Spleen (tissue), 11 donors: ENCODE results near the gene TMEM129. TPM values are rescaled to one million over a fixed set of nuclear protein-coding genes. Genes with fewer than 3 reads are reported as not detected.

ENCODE experiments used
- DNase-seq: peaks from one replicate; pipeline ENCODE4 v3.0.0-alpha.2; 2020
- H3K27ac ChIP-seq, 8 donors: fragments of 200-600 bp; sonication (generic) in 7 of 8; 1 replicate in 4 of 8; 2 replicates in 4 of 8; pipeline versions ENCODE4 v1.5.0 to v1.8.0; 2016 to 2021; ENCODE audit warnings: inconsistent platforms in 4 of 8, mild to moderate bottlenecking in 4 of 8, moderate library complexity in 1 of 8
- H3K27me3 ChIP-seq, 7 donors: fragments of 200-600 bp; sonication (generic) in 6 of 7; replicated peaks in 1 of 7; 1 replicate in 4 of 7; 2 replicates in 3 of 7; pipeline versions ENCODE4 v1.5.0 to v1.8.0; 2016 to 2021; ENCODE audit warnings: inconsistent platforms in 3 of 7, mild to moderate bottlenecking in 1 of 7
- H3K36me3 ChIP-seq, 6 donors: fragments of 200-600 bp; sonication (generic) in 5 of 6; 1 replicate in 4 of 6; 2 replicates in 2 of 6; pipeline versions ENCODE4 v1.5.0 to v1.8.0; 2016 to 2021; ENCODE audit warnings: inconsistent platforms in 2 of 6
- H3K4me1 ChIP-seq, 6 donors: fragments of 200-600 bp; sonication (generic) in 5 of 6; 1 replicate in 3 of 6; 2 replicates in 3 of 6; pipeline versions ENCODE4 v1.5.0 to v1.8.0; 2016 to 2021; ENCODE audit warnings: inconsistent platforms in 3 of 6
- H3K4me3 ChIP-seq, 8 donors: fragments of 200-600 bp; sonication (generic) in 7 of 8; 1 replicate in 4 of 8; 2 replicates in 4 of 8; pipeline versions ENCODE4 v1.5.0 to v1.8.0; 2016 to 2021; ENCODE audit warnings: inconsistent platforms in 4 of 8, mild to moderate bottlenecking in 4 of 8, moderate library complexity in 2 of 8
- H3K9me3 ChIP-seq, 8 donors: fragments of 200-600 bp; sonication (generic) in 7 of 8; 1 replicate in 4 of 8; 2 replicates in 4 of 8; pipeline versions ENCODE4 v1.5.0 to v1.8.0; 2016 to 2021; ENCODE audit warnings: inconsistent platforms in 4 of 8
- POLR2A ChIP-seq, 3 donors: fragments of 450-650 bp; IDR thresholded peaks; one replicate each; pipeline ENCODE4 v1.5.1; 2017; ENCODE audit warnings: antibody characterized with exemption in 3 of 3, mild to moderate bottlenecking in 1 of 3
- POLR2AphosphoS5 ChIP-seq, 3 donors: sonication (generic); formaldehyde crosslinking; IDR thresholded peaks; one replicate each; pipeline ENCODE4 v1.5.1; 2017; ENCODE audit warnings: antibody characterized with exemption in 3 of 3
- WGBS, 5 donors: extraction: QIAGEN DNeasy Blood & Tissue Kit in 3 of 5; methylation state at CpG; one replicate each; pipeline versions ENCODE4 v1.1.5 to v1.1.7; 2013 to 2018; 5-methylcytosine and 5-hydroxymethylcytosine counted together
- intact Hi-C: fragments of 100-400 bp; cut with DNase I; formaldehyde crosslinking; loops from one replicate; pipeline ENCODE4 v1.15.0; 2023; ENCODE audit warnings: low total_unique reads
- polyA plus RNA-seq, 3 donors: library from polyadenylated mRNA; stranded (reverse); fragments of 200-250 nt; gene quantifications; one replicate each; pipeline ENCODE4 v1.2.1, GENCODE V29; 2013
- total RNA-seq, 7 donors: library from RNA; depleted of rRNA in 3 of 7; stranded (reverse); fragments of >200 nt in 3 of 7; fragmentation: NEBNext Ultra II Directional in 4 of 7; extraction: Animal tissue kit (Norgen Biotek cat#: 25700) in 4 of 7; gene quantifications; one replicate each; pipeline versions ENCODE4 v1.1.0 to v1.2.1, GENCODE V29; 2016 to 2021
- TF ChIP-seq, protein P1 (sequence below), 11 experiments: fragments of 200-600 bp in 7 of 11; fragments of 450-650 bp in 4 of 11; sonication (generic) in 4 of 11; IDR thresholded peaks in 8 of 11; conservative IDR thresholded peaks in 3 of 11; 1 replicate in 7 of 11; 2 replicates in 4 of 11; pipeline versions ENCODE4 v1.4.0 to v1.8.0; 2016 to 2021; ENCODE audit warnings: antibody characterized with exemption in 11 of 11, inconsistent platforms in 4 of 11, mild to moderate bottlenecking in 1 of 11
- donor health status: healthy with polysubstance abuse.
- donor health status: DM: no; HTN: no; CAD: no; lungs with moderate emphysema.
- donor health status: DM: no; HTN: no; CAD: no.
- donor health status: Bipolar disorder and iron deficiency.
- donor health status: healthy.
- donor health status: DM: no; HTN: no; CAD: no.
- donor health status: DM: yes; HTN: yes; CAD: no.

TMEM129 gene
- total and polyA plus RNA-seq, 10 donors = 17.2 to 51.0 (median 32.5) TPM

- H3K36me3 ChIP-seq = no peaks in the 10 kb centered on the region
- TF ChIP-seq POLR2A (IDR thresholded peaks at IDR 0.05) (no peak), POLR2AphosphoS5 (IDR thresholded peaks at IDR 0.05) (no peak)
- TF ChIP-seq, protein P1, sequence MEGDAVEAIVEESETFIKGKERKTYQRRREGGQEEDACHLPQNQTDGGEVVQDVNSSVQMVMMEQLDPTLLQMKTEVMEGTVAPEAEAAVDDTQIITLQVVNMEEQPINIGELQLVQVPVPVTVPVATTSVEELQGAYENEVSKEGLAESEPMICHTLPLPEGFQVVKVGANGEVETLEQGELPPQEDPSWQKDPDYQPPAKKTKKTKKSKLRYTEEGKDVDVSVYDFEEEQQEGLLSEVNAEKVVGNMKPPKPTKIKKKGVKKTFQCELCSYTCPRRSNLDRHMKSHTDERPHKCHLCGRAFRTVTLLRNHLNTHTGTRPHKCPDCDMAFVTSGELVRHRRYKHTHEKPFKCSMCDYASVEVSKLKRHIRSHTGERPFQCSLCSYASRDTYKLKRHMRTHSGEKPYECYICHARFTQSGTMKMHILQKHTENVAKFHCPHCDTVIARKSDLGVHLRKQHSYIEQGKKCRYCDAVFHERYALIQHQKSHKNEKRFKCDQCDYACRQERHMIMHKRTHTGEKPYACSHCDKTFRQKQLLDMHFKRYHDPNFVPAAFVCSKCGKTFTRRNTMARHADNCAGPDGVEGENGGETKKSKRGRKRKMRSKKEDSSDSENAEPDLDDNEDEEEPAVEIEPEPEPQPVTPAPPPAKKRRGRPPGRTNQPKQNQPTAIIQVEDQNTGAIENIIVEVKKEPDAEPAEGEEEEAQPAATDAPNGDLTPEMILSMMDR (IDR thresholded peaks at IDR 0.05 in 8 of 11, conservative IDR thresholded peaks at IDR 0.05 in 3 of 11) = no peak
- WGBS, 5 donors = 56 to 63% (median 60%) methylated on average over 10 of the region's 10 CpGs
- peaks cover 21 to 59% (median 38%) of the 10 kb centered on the region in 6 donors for H3K4me1 ChIP-seq
- intact Hi-C loops = no loop called here
- no peaks in the 10 kb centered on the region for H3K9me3 ChIP-seq
- H3K4me3 ChIP-seq = no peak overlapping the region
- DNase-seq = no peak
- H3K27me3 ChIP-seq = peaks cover 0 to 25% (median 0%) of the 10 kb centered on the region in 7 donors
- H3K27ac ChIP-seq = peak overlapping the region in 7 of 8 donors; percentile 4 to 71 (median 50)
These were observed 32.2 kb upstream of the TMEM129 start for GRCh38 chr4:1753294-1753696.

DNA sequence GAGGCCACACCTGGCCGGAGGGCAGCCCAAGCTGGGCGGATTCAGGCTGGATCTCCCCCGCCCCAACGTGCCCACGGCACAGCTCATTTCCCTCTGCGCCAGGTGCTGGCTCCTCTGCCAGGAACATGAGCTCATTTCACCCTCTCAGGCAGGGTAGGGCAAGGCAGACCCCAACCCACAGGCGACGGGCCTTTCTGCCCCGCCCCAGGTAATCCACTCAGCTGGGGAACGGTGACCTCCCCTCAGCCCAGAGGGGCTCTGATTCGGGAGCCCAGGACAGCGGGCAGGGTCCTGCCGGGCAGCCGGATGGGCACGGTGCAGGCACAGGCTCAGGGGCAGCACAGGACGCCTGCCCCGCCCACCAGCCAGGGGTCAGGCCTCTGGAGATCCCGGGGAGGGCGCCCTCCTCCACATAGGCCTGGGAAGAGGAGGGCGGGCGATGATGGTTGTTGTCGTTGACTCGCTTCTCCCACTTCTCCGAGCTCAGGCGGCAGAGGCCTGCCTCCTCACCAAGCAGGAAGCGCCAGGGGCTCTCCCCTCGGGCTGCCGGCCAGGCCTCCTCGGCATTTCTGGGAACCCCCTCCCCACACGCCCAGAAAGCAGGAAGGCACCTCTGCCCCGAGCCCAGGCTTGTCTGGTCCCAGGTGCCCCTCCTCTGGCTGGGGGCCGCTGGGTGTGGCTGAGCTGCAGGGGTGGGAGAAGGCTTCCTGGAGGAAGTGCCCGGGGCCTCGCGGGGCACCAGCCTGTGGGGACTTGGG lies 31.3 kb upstream of the TMEM129 start:
- peak overlapping the region in 1 of 8 donors; percentile 22 for H3K4me3 ChIP-seq
- TF ChIP-seq POLR2AphosphoS5 (IDR thresholded peaks at IDR 0.05) = peak in 2 of 3 donors; percentile 37 to 68
- no peak for TF ChIP-seq POLR2A (IDR thresholded peaks at IDR 0.05)
- TF ChIP-seq, protein P1 (IDR thresholded peaks at IDR 0.05 in 8 of 11, conservative IDR thresholded peaks at IDR 0.05 in 3 of 11) = peak in 1 of 11 experiments; percentile 20
- no peak for DNase-seq
- H3K27me3 ChIP-seq = peaks cover 0 to 32% (median 0%) of the 10 kb centered on the region in 7 donors
- WGBS, 5 donors = 16 to 44% (median 21%) methylated on average over 16 to 35 of the region's 35 CpGs
- peak overlapping the region in 7 of 8 donors; percentile 22 to 71 (median 51) for H3K27ac ChIP-seq
- intact Hi-C loops = no loop called here
- H3K9me3 ChIP-seq = no peaks in the 10 kb centered on the region
- no peaks in the 10 kb centered on the region for H3K36me3 ChIP-seq
- H3K4me1 ChIP-seq = peaks cover 22 to 61% (median 39%) of the 10 kb centered on the region in 6 donors

GRCh38 chr4:1751919-1752283 lies 30.8 kb upstream of the TMEM129 start:
- Histone ChIP-seq H3K4me1 (peaks cover 22 to 61% (median 39%) of the 10 kb centered on the region in 6 donors), H3K9me3 (no peaks in the 10 kb centered on the region), H3K27ac (peak overlapping the region in 5 of 8 donors; percentile 44 to 71 (median 54)), H3K36me3 (no peaks in the 10 kb centered on the region), H3K4me3 (no peak overlapping the region), H3K27me3 (peaks cover 0 to 32% (median 0%) of the 10 kb centered on the region in 7 donors)
- DNase-seq = no peak
- TF ChIP-seq POLR2A (IDR thresholded peaks at IDR 0.05) = no peak
- TF ChIP-seq, protein P1 (IDR thresholded peaks at IDR 0.05 in 8 of 11, conservative IDR thresholded peaks at IDR 0.05 in 3 of 11) = no peak
- no peak for TF ChIP-seq POLR2AphosphoS5 (IDR thresholded peaks at IDR 0.05)
- intact Hi-C loops = no loop called here
- WGBS, 5 donors = 40 to 82% (median 70%) methylated on average over 1 to 8 of the region's 8 CpGs

GRCh38 chr4:1751155-1751918 lies 30.2 kb upstream of the TMEM129 start:
- Histone ChIP-seq H3K9me3 (no peaks in the 10 kb centered on the region), H3K36me3 (no peaks in the 10 kb centered on the region), H3K27me3 (peaks cover 0 to 32% (median 0%) of the 10 kb centered on the region in 7 donors), H3K4me3 (no peak overlapping the region), H3K27ac (no peak overlapping the region), H3K4me1 (peaks cover 22 to 60% (median 37%) of the 10 kb centered on the region in 6 donors)
- TF ChIP-seq, protein P1 (IDR thresholded peaks at IDR 0.05 in 8 of 11, conservative IDR thresholded peaks at IDR 0.05 in 3 of 11) = no peak
- no peak for TF ChIP-seq POLR2AphosphoS5 (IDR thresholded peaks at IDR 0.05)
- TF ChIP-seq POLR2A (IDR thresholded peaks at IDR 0.05) = no peak
- WGBS, 5 donors = 84 to 89% (median 88%) methylated on average over 16 to 31 of the region's 31 CpGs
- DNase-seq = no peak
- intact Hi-C loops = no loop called here
